Panc1 (cell line): ENCODE data around the gene C20orf202. TPM values are rescaled to one million over a fixed set of nuclear protein-coding genes. Genes with fewer than 3 reads are reported as not detected.
"Not testable (repeated sequence)": the region's sequence is repeated elsewhere in the genome, so short reads cannot be mapped to it uniquely, and the experiment has no call there.

Experiments
- ATAC-seq: fragments of 200-7000 bp; cut with Tn5 transposase; 2 replicates; pipeline ENCODE4 v1.9.1; 2020; ENCODE audit warnings: mild to moderate bottlenecking, moderate library complexity
- BruUV-seq: library from RNA; stranded (reverse); fragments of 400-500 nt; replicated peaks from 2 replicates; lab custom pipeline; 2021; lab: Mats Ljungman, UMichigan
- CTCF ChIA-PET: fragments of 300-600 bp; sonication (Branson Sonifier 250); formaldehyde crosslinking; loops from one replicate; lab custom pipeline; 2022; ENCODE audit warnings: antibody characterized with exemption; lab: Charles Lee
- POLR2A ChIA-PET: fragments of 300-600 bp; sonication (Branson Sonifier 250); formaldehyde crosslinking; loops from one replicate; lab custom pipeline; 2022; ENCODE audit warnings: antibody characterized with exemption; lab: Charles Lee
- DNase-seq: peaks from one replicate; pipeline ENCODE4 v3.0.0-alpha.2; 2010; ENCODE audit warnings: low read depth, low spot score
- H3K27ac ChIP-seq: 2 replicates; pipeline ENCODE4 v1.5.1; 2011; ENCODE audit warnings: mild to moderate bottlenecking, low read length, inconsistent platforms
- H3K27me3 ChIP-seq: fragments of 200-500 bp; sonication (Bioruptor generic); 2 replicates; pipeline ENCODE4 v1.6.0; 2014; ENCODE audit warnings: low read length, inconsistent platforms; ENCODE audit not compliant: control insufficient read depth, insufficient read depth
- H3K36me3 ChIP-seq: fragments of 200-500 bp; sonication (Bioruptor generic); 2 replicates; pipeline ENCODE4 v1.5.1; 2014; ENCODE audit warnings: inconsistent platforms, mild to moderate bottlenecking, low read length, moderate library complexity; ENCODE audit not compliant: control insufficient read depth, insufficient read depth
- H3K4me1 ChIP-seq: 2 replicates; pipeline ENCODE4 v1.5.1; 2011; ENCODE audit warnings: inconsistent platforms, mild to moderate bottlenecking, low read length, moderate library complexity; ENCODE audit not compliant: control insufficient read depth, insufficient read depth
- H3K4me3 ChIP-seq, 2 experiments: 2 replicates each; pipeline ENCODE4 v1.5.1; 2011 to 2012; ENCODE audit warnings: low read depth in 2 of 2, low read length in 2 of 2, mild to moderate bottlenecking in 2 of 2, inconsistent platforms in 1 of 2, moderate library complexity in 1 of 2
- H3K9me3 ChIP-seq: fragments of 200-500 bp; sonication (Bioruptor generic); 2 replicates; pipeline ENCODE4 v1.5.1; 2014; ENCODE audit warnings: low read depth, mild to moderate bottlenecking, inconsistent platforms, low read length, moderate library complexity; ENCODE audit not compliant: control insufficient read depth, insufficient read depth
- POLR2AphosphoS5 ChIP-seq: IDR thresholded peaks from 2 replicates; pipeline ENCODE4 v1.6.1; 2012; ENCODE audit warnings: mild to moderate bottlenecking, low read depth, low read length, moderate library complexity
- SIN3A ChIP-seq: IDR thresholded peaks from 2 replicates; pipeline ENCODE4 v1.6.1; 2012; ENCODE audit warnings: low read depth, mild to moderate bottlenecking, low read length, moderate library complexity, borderline replicate concordance; ENCODE audit not compliant: insufficient read depth
- TCF7L2 ChIP-seq: IDR thresholded peaks from 2 replicates; pipeline ENCODE4 v1.6.1; 2011; ENCODE audit warnings: mild to moderate bottlenecking, low read depth, low read length, inconsistent platforms
- in situ Hi-C: cut with HindIII; loops from 2 replicates; pipeline ENCODE4 v1.10.0; 2016; ENCODE audit warnings: low sequenced_read_pairs, low pct_unique_long_range_greater_than_20kb
- intact Hi-C: fragments of 100-400 bp; cut with micrococcal nuclease; formaldehyde crosslinking; loops from one replicate; pipeline ENCODE4 v1.10.0; 2022; ENCODE audit not compliant: unreplicated experiment
- total RNA-seq: library from RNA; stranded (reverse); gene quantifications from one replicate; pipeline ENCODE4 v1.2.1, GENCODE V29; 2021; ENCODE audit not compliant: unreplicated experiment
- TF ChIP-seq, protein P1 (sequence below), 2 experiments: IDR thresholded peaks; 2 replicates each; pipeline ENCODE4 v1.6.1; 2011 to 2012; ENCODE audit warnings: low read depth in 2 of 2, control low read depth in 1 of 2, low read length in 1 of 2, mild to moderate bottlenecking in 1 of 2, moderate library complexity in 1 of 2; ENCODE audit not compliant: insufficient read depth in 1 of 2
- TF ChIP-seq, protein P2 (sequence below): fragments of 450-650 bp; IDR thresholded peaks from 2 replicates; pipeline ENCODE4 v1.5.1; 2017; ENCODE audit warnings: mild to moderate bottlenecking

The C20orf202 gene
- total RNA-seq, 1 experiment from 2014 or later: not detected

DNA sequence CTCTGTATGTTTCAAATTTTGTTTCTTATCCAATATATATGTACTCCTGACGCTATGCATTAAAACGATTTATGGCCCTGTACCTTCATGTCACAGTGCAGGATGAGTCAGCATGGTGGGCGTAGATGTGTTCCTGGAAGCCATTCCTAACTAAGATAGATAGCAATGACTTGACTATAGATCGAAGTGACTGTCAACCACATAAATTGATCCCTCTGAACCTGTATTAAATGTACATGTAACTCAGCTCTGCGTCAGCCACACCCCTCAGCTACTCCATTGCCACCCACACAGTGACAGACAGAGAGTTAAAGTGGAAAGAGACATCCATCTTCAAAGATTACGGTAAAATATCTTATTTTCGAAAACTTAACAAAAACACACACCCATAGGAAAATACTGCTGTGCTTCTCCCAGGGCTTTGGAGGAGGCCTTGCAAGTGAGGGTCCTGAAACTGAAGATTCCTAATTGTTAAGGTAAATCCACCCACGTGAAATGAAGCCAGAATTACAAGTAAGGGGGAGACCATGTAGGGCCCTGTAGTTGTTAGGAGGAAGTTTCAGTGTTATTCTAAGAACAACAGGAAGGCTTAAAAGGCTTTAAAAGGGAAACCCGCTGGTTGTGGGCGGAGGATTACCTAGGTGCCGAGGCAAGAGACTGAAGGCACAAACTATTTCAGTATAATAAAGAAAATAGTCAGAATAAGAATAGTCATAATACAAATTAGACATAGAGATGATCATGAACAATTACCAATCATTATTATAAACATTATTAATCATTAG, 12.3 kb downstream of the C20orf202 start:
- POLR2A ChIA-PET: no interaction called here
- H3K4me3 ChIP-seq: no peak overlapping the region
- H3K27me3 ChIP-seq: peaks cover 13% of the 10 kb centered on the region
- no peak overlapping the region for H3K27ac ChIP-seq
- ATAC-seq (no peak), DNase-seq (no peak)
- in situ Hi-C loops (no loop called here), intact Hi-C loops (loop anchor here (10.0 kb wide), 2 partner anchors 259 to 401 kb away; no protein-coding TSS in a partner anchor)
- no peaks in the 10 kb centered on the region for H3K9me3 ChIP-seq
- TF ChIP-seq, protein P1, sequence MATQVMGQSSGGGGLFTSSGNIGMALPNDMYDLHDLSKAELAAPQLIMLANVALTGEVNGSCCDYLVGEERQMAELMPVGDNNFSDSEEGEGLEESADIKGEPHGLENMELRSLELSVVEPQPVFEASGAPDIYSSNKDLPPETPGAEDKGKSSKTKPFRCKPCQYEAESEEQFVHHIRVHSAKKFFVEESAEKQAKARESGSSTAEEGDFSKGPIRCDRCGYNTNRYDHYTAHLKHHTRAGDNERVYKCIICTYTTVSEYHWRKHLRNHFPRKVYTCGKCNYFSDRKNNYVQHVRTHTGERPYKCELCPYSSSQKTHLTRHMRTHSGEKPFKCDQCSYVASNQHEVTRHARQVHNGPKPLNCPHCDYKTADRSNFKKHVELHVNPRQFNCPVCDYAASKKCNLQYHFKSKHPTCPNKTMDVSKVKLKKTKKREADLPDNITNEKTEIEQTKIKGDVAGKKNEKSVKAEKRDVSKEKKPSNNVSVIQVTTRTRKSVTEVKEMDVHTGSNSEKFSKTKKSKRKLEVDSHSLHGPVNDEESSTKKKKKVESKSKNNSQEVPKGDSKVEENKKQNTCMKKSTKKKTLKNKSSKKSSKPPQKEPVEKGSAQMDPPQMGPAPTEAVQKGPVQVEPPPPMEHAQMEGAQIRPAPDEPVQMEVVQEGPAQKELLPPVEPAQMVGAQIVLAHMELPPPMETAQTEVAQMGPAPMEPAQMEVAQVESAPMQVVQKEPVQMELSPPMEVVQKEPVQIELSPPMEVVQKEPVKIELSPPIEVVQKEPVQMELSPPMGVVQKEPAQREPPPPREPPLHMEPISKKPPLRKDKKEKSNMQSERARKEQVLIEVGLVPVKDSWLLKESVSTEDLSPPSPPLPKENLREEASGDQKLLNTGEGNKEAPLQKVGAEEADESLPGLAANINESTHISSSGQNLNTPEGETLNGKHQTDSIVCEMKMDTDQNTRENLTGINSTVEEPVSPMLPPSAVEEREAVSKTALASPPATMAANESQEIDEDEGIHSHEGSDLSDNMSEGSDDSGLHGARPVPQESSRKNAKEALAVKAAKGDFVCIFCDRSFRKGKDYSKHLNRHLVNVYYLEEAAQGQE (IDR thresholded peaks at IDR 0.05; ENCODE audit: insufficient read depth in 1 of 2, low read depth in 2 of 2, low read length in 1 of 2): no peak
- TF ChIP-seq TCF7L2 (no peak), SIN3A (no peak), POLR2AphosphoS5 (no peak)
- TF ChIP-seq, protein P2, sequence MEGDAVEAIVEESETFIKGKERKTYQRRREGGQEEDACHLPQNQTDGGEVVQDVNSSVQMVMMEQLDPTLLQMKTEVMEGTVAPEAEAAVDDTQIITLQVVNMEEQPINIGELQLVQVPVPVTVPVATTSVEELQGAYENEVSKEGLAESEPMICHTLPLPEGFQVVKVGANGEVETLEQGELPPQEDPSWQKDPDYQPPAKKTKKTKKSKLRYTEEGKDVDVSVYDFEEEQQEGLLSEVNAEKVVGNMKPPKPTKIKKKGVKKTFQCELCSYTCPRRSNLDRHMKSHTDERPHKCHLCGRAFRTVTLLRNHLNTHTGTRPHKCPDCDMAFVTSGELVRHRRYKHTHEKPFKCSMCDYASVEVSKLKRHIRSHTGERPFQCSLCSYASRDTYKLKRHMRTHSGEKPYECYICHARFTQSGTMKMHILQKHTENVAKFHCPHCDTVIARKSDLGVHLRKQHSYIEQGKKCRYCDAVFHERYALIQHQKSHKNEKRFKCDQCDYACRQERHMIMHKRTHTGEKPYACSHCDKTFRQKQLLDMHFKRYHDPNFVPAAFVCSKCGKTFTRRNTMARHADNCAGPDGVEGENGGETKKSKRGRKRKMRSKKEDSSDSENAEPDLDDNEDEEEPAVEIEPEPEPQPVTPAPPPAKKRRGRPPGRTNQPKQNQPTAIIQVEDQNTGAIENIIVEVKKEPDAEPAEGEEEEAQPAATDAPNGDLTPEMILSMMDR: no peak
- no TSS peak for BruUV-seq
- 0 out of 2 replicates have a peak, but pooled peaks cover 2% of the 10 kb centered on the region for H3K4me1 ChIP-seq
- no peaks in the 10 kb centered on the region for H3K36me3 ChIP-seq
- CTCF ChIA-PET: no interaction called here

DNA sequence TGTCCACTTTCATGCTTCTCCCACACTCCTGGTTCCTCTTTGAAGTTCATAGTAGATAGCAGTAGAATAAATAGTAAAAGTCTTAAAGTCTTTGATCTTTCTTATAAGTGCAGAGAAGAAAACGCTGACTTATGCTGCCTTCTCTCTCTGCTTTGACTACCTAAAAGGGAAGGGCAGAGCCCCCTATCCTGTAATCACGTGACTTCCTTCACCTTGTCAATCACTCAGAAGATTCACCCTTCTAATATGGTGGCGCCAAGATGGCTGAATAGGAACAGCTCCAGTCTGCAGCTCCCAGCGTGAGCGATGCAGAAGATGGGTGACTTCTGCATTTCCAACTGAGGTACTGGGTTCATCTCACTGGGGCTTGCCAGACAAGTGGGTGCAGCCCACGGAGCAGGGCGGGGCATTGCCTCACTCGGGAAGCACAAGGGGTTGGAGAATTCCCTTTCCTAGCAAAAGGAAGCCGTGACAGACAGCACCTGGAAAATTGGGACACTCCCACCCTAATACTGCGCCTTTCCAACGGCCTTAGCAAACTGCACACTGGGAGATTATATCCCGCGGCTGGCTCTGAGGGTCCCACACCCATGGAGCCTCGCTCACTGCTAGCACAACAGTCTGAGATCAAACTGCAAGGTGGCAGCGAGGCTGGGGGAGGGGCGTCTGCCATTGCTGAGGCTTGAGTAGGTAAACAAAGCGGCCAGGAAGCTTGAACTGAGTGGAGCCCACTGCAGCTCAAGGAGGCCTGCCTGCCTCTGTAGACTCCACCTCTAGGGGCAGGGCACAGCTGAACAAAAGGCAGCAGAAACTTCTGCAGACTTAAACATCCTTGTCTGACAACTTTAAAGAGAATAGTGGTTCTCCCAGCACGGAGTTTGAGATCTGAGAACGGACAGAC, 13.5 kb downstream of the C20orf202 start:
- ATAC-seq, H3K4me1 ChIP-seq, H3K9me3 ChIP-seq, in situ Hi-C loops, DNase-seq, H3K36me3 ChIP-seq, BruUV-seq, H3K27ac ChIP-seq, CTCF ChIA-PET, H3K4me3 ChIP-seq, POLR2A ChIA-PET: not testable (repeated sequence)
- TF ChIP-seq, protein P2: peak; percentile 9; the same call in 1 of the 2 replicates
- H3K27me3 ChIP-seq: peaks cover 13% of the 10 kb centered on the region
- intact Hi-C loops: loop anchor here (10.0 kb wide), 2 partner anchors 258 to 402 kb away; no protein-coding TSS in a partner anchor

DNA sequence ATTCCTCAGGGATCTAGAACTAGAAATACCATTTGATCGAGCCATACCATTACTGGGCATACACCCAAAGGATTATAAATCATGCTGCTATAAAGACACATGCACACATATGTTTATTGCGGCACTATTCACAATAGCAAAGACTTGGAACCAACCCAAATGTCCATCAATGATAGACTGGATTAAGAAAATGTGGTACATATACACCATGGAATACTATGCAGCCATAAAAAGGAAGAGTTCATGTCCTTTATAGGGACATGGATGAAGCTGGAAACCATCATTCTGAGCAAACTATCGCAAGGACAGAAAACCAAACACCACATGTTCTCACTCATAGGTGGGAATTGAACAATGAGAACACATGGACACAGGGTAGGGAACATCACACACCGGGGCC, 19.5 kb downstream of the C20orf202 start:
- DNase-seq, H3K27ac ChIP-seq, H3K36me3 ChIP-seq, H3K9me3 ChIP-seq, BruUV-seq, in situ Hi-C loops, POLR2A ChIA-PET, intact Hi-C loops, CTCF ChIA-PET, H3K4me1 ChIP-seq, H3K27me3 ChIP-seq, ATAC-seq, H3K4me3 ChIP-seq: not testable (repeated sequence)
